Parathyroid adenoma (tissue), 2 donors: Measurements from ENCODE around the gene CCDC6.

Source experiments
- H2AFZ ChIP-seq: fragments of 300-600 bp; sonication (generic); one replicate; pipeline ENCODE4 v1.7.0; 2017; ENCODE audit warnings: antibody characterized with exemption, mild to moderate bottlenecking
- H3K27ac ChIP-seq: fragments of 300-600 bp; sonication (generic); one replicate; pipeline ENCODE4 v1.7.0; 2017
- H3K27me3 ChIP-seq: fragments of 300-600 bp; sonication (generic); one replicate; pipeline ENCODE4 v1.7.0; 2017; ENCODE audit warnings: low read length; ENCODE audit not compliant: control insufficient read depth, insufficient read depth
- H3K36me3 ChIP-seq: fragments of 300-600 bp; sonication (generic); one replicate; pipeline ENCODE4 v1.7.0; 2017; ENCODE audit warnings: low read length; ENCODE audit not compliant: control insufficient read depth, insufficient read depth
- H3K4me1 ChIP-seq: fragments of 300-600 bp; sonication (generic); one replicate; pipeline ENCODE4 v1.7.0; 2017; ENCODE audit warnings: control low read depth
- H3K4me2 ChIP-seq: fragments of 300-600 bp; sonication (generic); one replicate; pipeline ENCODE4 v1.7.0; 2017; ENCODE audit warnings: low read length
- H3K4me3 ChIP-seq: fragments of 300-600 bp; sonication (generic); one replicate; pipeline ENCODE4 v1.7.0; 2017; ENCODE audit warnings: low read depth, low read length
- H3K79me2 ChIP-seq: fragments of 300-600 bp; sonication (generic); one replicate; pipeline ENCODE4 v1.7.0; 2017; ENCODE audit warnings: control low read depth
- H3K9ac ChIP-seq: fragments of 300-600 bp; sonication (generic); one replicate; pipeline ENCODE4 v1.7.0; 2017; ENCODE audit warnings: mild to moderate bottlenecking
- H3K9me3 ChIP-seq: fragments of 300-600 bp; sonication (generic); one replicate; pipeline ENCODE4 v1.7.0; 2017; ENCODE audit warnings: low read length; ENCODE audit not compliant: control insufficient read depth
- CTCF ChIP-seq: fragments of 300-600 bp; sonication (generic); IDR thresholded peaks from one replicate; pipeline ENCODE4 v1.7.0; 2017; ENCODE audit warnings: antibody characterized with exemption, mild to moderate bottlenecking
- donor health status: primary hyperparathyroidism.

The CCDC6 gene

GRCh38 chr10:59880019-59880717 lies 26.2 kb downstream of the CCDC6 start:
- Histone ChIP-seq H3K79me2 (peaks cover 46% of the 10 kb centered on the region), H3K4me3 (no peak overlapping the region), H3K27me3 (no peaks in the 10 kb centered on the region), H3K27ac (no peak overlapping the region), H3K36me3 (no peaks in the 10 kb centered on the region), H3K4me1 (peaks cover 4% of the 10 kb centered on the region), H3K9me3 (no peaks in the 10 kb centered on the region), H3K4me2 (no peak overlapping the region), H2AFZ (no peak overlapping the region), H3K9ac (no peak overlapping the region)
- no peak for TF ChIP-seq CTCF

DNA sequence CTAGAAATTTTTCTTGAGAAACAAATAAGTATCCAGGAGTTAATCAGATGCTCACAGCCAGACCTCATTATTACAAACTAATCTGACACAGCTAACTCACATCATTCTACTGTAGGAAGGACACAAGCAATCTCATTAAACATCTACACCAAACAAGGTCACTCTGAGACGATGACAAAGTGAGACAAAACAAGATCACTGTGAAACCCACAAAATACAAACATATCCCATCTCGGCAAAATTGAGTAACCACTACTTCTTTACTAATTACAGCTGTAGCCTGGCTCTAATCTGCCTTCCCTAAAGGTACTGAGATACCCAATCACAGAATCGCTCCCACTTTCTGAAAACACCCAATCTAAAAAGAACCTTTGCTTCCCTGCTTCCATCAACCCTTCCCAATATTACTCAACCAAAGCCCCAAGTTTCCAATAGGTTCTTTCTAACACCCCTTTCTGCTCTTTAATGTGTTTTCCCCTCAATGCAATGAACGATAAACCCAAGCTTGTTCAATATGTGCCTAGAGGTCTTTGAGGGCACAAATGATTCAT lies 26.9 kb downstream of the CCDC6 start:
- Histone ChIP-seq H3K36me3 (no peaks in the 10 kb centered on the region), H2AFZ (no peak overlapping the region), H3K9ac (no peak overlapping the region), H3K79me2 (peaks cover 45% of the 10 kb centered on the region), H3K27me3 (no peaks in the 10 kb centered on the region), H3K4me1 (peaks cover 4% of the 10 kb centered on the region), H3K4me2 (no peak overlapping the region), H3K9me3 (no peaks in the 10 kb centered on the region), H3K4me3 (no peak overlapping the region), H3K27ac (no peak overlapping the region)
- TF ChIP-seq CTCF: no peak

- H3K79me2 ChIP-seq: peaks cover 43% of the 10 kb centered on the region
- no peaks in the 10 kb centered on the region for H3K9me3 ChIP-seq
- H2AFZ ChIP-seq: no peak overlapping the region
- H3K4me1 ChIP-seq: peaks cover 4% of the 10 kb centered on the region
- no peak overlapping the region for H3K4me3 ChIP-seq
- H3K27ac ChIP-seq: no peak overlapping the region
- no peak overlapping the region for H3K4me2 ChIP-seq
- no peaks in the 10 kb centered on the region for H3K27me3 ChIP-seq
- no peak overlapping the region for H3K9ac ChIP-seq
- no peaks in the 10 kb centered on the region for H3K36me3 ChIP-seq
- TF ChIP-seq CTCF: no peak
These were observed 27.4 kb downstream of the CCDC6 start for GRCh38 chr10:59878915-59879314.

GRCh38 chr10:59878289-59878688 lies 28.1 kb downstream of the CCDC6 start:
- Histone ChIP-seq H3K4me2 (no peak overlapping the region), H2AFZ (no peak overlapping the region), H3K27me3 (no peaks in the 10 kb centered on the region), H3K79me2 (peaks cover 39% of the 10 kb centered on the region), H3K9me3 (no peaks in the 10 kb centered on the region), H3K36me3 (no peaks in the 10 kb centered on the region), H3K4me1 (peaks cover 4% of the 10 kb centered on the region), H3K27ac (no peak overlapping the region), H3K4me3 (no peak overlapping the region), H3K9ac (no peak overlapping the region)
- no peak for TF ChIP-seq CTCF

DNA sequence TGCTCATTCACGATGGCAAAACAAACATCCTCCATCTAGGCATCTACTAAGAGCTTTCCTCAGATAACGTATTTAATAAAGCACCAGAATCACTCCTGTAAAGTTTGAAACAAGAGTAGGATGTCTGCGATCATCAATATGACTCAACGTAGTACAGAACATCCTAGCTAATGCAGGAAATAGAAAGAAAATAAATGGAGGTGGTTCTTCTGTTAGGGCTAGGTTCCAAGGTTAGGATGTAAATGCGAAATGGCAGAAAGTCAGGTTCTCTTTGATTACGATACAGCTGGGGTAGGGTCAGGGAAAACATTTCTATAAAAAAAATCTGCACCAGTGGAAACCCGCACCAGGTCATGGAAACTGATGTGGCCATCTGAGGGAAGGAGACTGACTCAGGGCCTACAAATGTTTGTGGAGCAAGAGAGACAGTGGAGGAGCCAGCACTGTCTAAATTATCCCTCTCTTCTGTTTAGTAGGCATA lies 29.1 kb downstream of the CCDC6 start:
- no peak for TF ChIP-seq CTCF
- Histone ChIP-seq H2AFZ (no peak overlapping the region), H3K9ac (no peak overlapping the region), H3K27me3 (no peaks in the 10 kb centered on the region), H3K36me3 (no peaks in the 10 kb centered on the region), H3K4me2 (no peak overlapping the region), H3K9me3 (no peaks in the 10 kb centered on the region), H3K4me3 (no peak overlapping the region), H3K79me2 (peaks cover 38% of the 10 kb centered on the region), H3K4me1 (peaks cover 8% of the 10 kb centered on the region), H3K27ac (no peak overlapping the region)
